Adrenal gland (tissue), 12 donors: ENCODE results near the gene KLHL7. TPM values are rescaled to one million over a fixed set of nuclear protein-coding genes. Genes with fewer than 3 reads are reported as not detected.

Source experiments
- DNase-seq, 7 donors: peaks; one replicate each; pipeline ENCODE4 v3.0.0-alpha.2; 2019 to 2020
- H3K27ac ChIP-seq, 5 donors: fragments of 200-600 bp; sonication (generic) in 4 of 5; 1 replicate in 3 of 5; 2 replicates in 2 of 5; pipeline versions ENCODE4 v1.5.1 to v1.8.0; 2016 to 2020; ENCODE audit warnings: mild to moderate bottlenecking in 1 of 5
- H3K27me3 ChIP-seq: fragments of 200-600 bp; 2 replicates; pipeline ENCODE4 v1.8.0; 2021
- H3K36me3 ChIP-seq, 2 donors: fragments of 200-600 bp; replicated peaks in 1 of 2; 1 replicate in 1 of 2; 2 replicates in 1 of 2; pipeline versions ENCODE4 v1.5.1 to v1.8.0; 2018 to 2022
- H3K4me1 ChIP-seq, 2 donors: fragments of 200-600 bp; replicated peaks in 1 of 2; 1 replicate in 1 of 2; 2 replicates in 1 of 2; pipeline versions ENCODE4 v1.5.1 to v1.8.0; 2018 to 2021
- H3K4me3 ChIP-seq, 4 donors: fragments of 200-600 bp; sonication (generic) in 3 of 4; one replicate each; pipeline ENCODE4 v1.5.1; 2016 to 2018
- H3K9me3 ChIP-seq, 3 donors: fragments of 200-600 bp; sonication (generic) in 1 of 3; replicated peaks in 1 of 3; 1 replicate in 2 of 3; 2 replicates in 1 of 3; pipeline versions ENCODE4 v1.5.1 to v1.8.0; 2016 to 2021
- POLR2A ChIP-seq, 2 donors: fragments of 450-650 bp; IDR thresholded peaks; one replicate each; pipeline ENCODE4 v1.6.1; 2017; ENCODE audit warnings: antibody characterized with exemption in 2 of 2, mild to moderate bottlenecking in 2 of 2, moderate library complexity in 1 of 2
- WGBS, 4 donors: extraction: QIAGEN DNeasy Blood & Tissue Kit in 2 of 4; methylation state at CpG; one replicate each; pipeline versions ENCODE4 v1.1.5 to v1.1.7; 2013 to 2017; 5-methylcytosine and 5-hydroxymethylcytosine counted together
- intact Hi-C, 2 donors: fragments of 100-400 bp; cut with DNase I; formaldehyde crosslinking; loops; one replicate each; pipeline versions ENCODE4 v1.14.1 to v1.15.0; 2022 to 2023
- polyA plus RNA-seq, 3 donors: library from polyadenylated mRNA; stranded (reverse); fragments of 200-250 nt in 2 of 3; fragments of 350-450 nt in 1 of 3; fragmentation: Illumina TruSeq in 1 of 3; extraction: RNeasy Lipid Tissue Mini Kit (QIAGEN cat#74804) in 1 of 3; gene quantifications; one replicate each; pipeline ENCODE4 v1.2.3, GENCODE V29; 2013 to 2014
- total RNA-seq, 9 donors: library from RNA; depleted of rRNA in 4 of 9; stranded (reverse); fragments of >200 nt in 4 of 9; fragments of 120-200 nt in 1 of 9; fragmentation: NEBNext Ultra II Directional in 1 of 9; extraction: Animal tissue kit (Norgen Biotek cat#: 25700) in 1 of 9; gene quantifications; one replicate each; pipeline versions ENCODE4 v1.1.0 to v1.2.4, GENCODE V29; 2013 to 2023
- TF ChIP-seq, protein P1 (sequence below), 6 experiments: fragments of 450-650 bp in 4 of 6; fragments of 200-600 bp in 2 of 6; sonication (generic) in 1 of 6; IDR thresholded peaks; 1 replicate in 5 of 6; 2 replicates in 1 of 6; pipeline versions ENCODE4 v1.5.1 to v1.8.0; 2016 to 2021; ENCODE audit warnings: antibody characterized with exemption in 6 of 6, mild to moderate bottlenecking in 2 of 6, moderate library complexity in 1 of 6
- donor health status: healthy with polysubstance abuse.
- donor health status: Bipolar disorder and iron deficiency.
- donor health status: DM: yes; HTN: yes; CAD: no.
- donor health status: DM: no; HTN: no; CAD: no.
- donor health status: DM: no; HTN: no; CAD: no.
- donor health status: DM: yes; HTN: yes; CAD: no.

Gene KLHL7
- total and polyA plus RNA-seq, 12 donors = 13.5 to 74.9 (median 41.9) TPM

DNA sequence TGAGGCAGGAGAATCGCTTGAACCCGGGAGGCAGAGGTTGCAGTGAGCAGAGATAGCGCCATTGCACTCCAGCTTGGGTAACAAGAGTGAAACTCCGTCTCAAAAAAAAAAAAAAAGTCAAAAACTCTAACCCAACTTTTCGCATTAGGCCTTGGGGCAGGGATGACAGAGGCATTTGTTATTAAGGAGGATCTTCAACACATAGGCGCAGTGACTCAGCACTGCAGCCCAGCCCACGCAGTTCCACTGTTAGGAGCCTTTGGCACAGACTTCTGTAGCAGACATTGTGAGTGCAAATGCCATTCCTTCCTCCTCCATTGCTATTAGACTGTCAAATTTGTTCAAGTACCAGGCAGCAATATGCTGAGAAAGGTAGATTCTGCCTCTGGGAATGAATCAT lies 43.1 kb upstream of the KLHL7 start:
- Histone ChIP-seq H3K36me3 (no peaks in the 10 kb centered on the region), H3K4me3 (no peak overlapping the region), H3K27ac (no peak overlapping the region), H3K27me3 (no peaks in the 10 kb centered on the region), H3K9me3 (no peaks in the 10 kb centered on the region), H3K4me1 (no peaks in the 10 kb centered on the region)
- peak in 6 of 7 donors; percentile 25 to 70 (median 52) for DNase-seq
- intact Hi-C loops = no loop called here
- 67 to 79% (median 73%) methylated on average over 7 of the region's 7 CpGs for whole genome bisulfite sequencing, 4 donors
- TF ChIP-seq, protein P1, sequence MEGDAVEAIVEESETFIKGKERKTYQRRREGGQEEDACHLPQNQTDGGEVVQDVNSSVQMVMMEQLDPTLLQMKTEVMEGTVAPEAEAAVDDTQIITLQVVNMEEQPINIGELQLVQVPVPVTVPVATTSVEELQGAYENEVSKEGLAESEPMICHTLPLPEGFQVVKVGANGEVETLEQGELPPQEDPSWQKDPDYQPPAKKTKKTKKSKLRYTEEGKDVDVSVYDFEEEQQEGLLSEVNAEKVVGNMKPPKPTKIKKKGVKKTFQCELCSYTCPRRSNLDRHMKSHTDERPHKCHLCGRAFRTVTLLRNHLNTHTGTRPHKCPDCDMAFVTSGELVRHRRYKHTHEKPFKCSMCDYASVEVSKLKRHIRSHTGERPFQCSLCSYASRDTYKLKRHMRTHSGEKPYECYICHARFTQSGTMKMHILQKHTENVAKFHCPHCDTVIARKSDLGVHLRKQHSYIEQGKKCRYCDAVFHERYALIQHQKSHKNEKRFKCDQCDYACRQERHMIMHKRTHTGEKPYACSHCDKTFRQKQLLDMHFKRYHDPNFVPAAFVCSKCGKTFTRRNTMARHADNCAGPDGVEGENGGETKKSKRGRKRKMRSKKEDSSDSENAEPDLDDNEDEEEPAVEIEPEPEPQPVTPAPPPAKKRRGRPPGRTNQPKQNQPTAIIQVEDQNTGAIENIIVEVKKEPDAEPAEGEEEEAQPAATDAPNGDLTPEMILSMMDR (IDR thresholded peaks at IDR 0.05) = no peak
- TF ChIP-seq POLR2A (IDR thresholded peaks at IDR 0.05) = no peak

DNA sequence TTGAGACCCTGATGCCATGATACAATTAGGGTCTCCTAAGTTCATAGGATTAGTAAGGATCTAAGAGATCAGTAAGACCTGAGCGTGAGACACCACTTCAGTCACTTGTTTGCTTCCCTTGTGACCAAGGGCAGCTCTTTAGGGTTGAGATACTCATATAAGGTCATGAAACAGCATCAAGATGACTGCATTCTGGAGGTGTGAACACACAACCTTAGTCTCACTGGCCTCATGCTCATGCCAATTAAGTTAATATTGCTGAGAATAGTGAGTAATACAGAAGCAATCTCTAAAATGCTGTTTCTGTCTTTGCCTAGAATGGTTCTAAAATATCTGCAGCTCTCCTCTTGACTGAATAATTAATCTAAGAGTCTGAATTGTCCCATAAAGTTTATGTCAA lies 39.6 kb upstream of the KLHL7 start:
- Histone ChIP-seq H3K9me3 (no peaks in the 10 kb centered on the region), H3K36me3 (no peaks in the 10 kb centered on the region), H3K4me3 (no peak overlapping the region), H3K27ac (no peak overlapping the region), H3K4me1 (no peaks in the 10 kb centered on the region), H3K27me3 (no peaks in the 10 kb centered on the region)
- WGBS, 4 donors = 87 to 100% (median 100%) methylated on average over 1 of the region's 1 CpG
- TF ChIP-seq POLR2A (IDR thresholded peaks at IDR 0.05) = no peak
- TF ChIP-seq, protein P1 (IDR thresholded peaks at IDR 0.05) = no peak
- no peak for DNase-seq
- intact Hi-C loops = no loop called here

DNA sequence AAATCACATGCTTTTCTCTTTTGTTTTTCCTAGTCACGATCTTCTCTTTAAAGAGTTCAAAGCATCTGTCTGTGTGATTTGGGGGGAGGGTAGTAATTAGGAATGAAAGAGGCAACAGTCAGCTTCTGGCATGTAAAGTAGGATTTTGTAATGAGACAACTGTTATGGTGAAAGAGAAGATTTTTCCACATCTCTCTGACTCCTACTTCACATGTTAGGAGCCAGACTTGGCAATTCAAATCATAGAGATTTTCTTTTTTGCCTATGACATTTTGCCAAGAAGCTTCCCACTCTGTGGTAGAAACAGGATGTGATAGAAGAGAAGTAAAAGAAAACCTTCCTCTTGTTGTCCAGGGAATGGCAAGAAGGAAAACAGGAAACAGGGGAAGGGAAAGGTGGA lies 38.3 kb upstream of the KLHL7 start:
- Histone ChIP-seq H3K27me3 (no peaks in the 10 kb centered on the region), H3K4me1 (no peaks in the 10 kb centered on the region), H3K36me3 (no peaks in the 10 kb centered on the region), H3K9me3 (no peaks in the 10 kb centered on the region), H3K4me3 (no peak overlapping the region), H3K27ac (no peak overlapping the region)
- DNase-seq = no peak
- no peak for TF ChIP-seq POLR2A (IDR thresholded peaks at IDR 0.05)
- TF ChIP-seq, protein P1 (IDR thresholded peaks at IDR 0.05) = no peak
- intact Hi-C loops = no loop called here
- 38 to 68% (median 66%) methylated on average over 1 of the region's 1 CpG for WGBS, 4 donors

DNA sequence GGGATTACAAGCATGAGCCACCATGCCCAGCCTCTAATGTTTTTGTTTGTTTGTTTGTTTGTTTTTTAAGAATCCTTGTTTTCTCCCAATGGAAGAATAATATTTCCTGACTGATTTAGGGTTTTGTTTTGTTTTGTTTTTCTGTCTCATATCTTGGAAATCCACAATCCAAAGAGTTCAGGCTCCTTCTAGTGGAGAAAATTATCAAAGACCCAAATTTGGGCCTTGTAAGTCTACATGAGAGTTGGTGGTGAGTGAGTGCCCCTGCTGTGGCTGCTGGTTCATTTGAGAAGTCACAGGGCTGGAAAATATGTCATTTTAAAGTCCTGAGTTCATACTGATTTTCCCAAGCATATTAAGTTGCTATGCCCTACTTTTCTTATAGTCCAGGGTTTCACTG lies 33.5 kb upstream of the KLHL7 start:
- Histone ChIP-seq H3K4me1 (peaks cover 5 to 14% of the 10 kb centered on the region in 2 donors), H3K9me3 (no peaks in the 10 kb centered on the region), H3K27ac (peak overlapping the region in 1 of 5 donors; percentile 52), H3K4me3 (no peak overlapping the region), H3K27me3 (no peaks in the 10 kb centered on the region), H3K36me3 (no peaks in the 10 kb centered on the region)
- intact Hi-C loops = no loop called here
- TF ChIP-seq, protein P1 (IDR thresholded peaks at IDR 0.05) = peak in 1 of 6 experiments; percentile 28
- TF ChIP-seq POLR2A (IDR thresholded peaks at IDR 0.05) = no peak
- DNase-seq = no peak
